Neural progenitor cell (in vitro differentiated cells): Measurements from ENCODE around the gene UNC93A. TPM values are rescaled to one million over a fixed set of nuclear protein-coding genes. Genes with fewer than 3 reads are reported as not detected.
A peak's percentile ranks its signal among the peaks of the same experiment; 100 is the strongest.
"Not testable (repeated sequence)": the region's sequence is repeated elsewhere in the genome, so short reads cannot be mapped to it uniquely, and the experiment has no call there.

Experiments used
- DNase-seq: peaks from one replicate; pipeline ENCODE4 v3.0.0-alpha.2; 2016; ENCODE audit warnings: low spot score
- H2AFZ ChIP-seq: fragments of 200-600 bp; sonication (generic); replicated peaks from 2 replicates; pipeline ENCODE4 v1.6.1; 2016; ENCODE audit warnings: antibody characterized with exemption
- H3F3A ChIP-seq: fragments of 200-600 bp; sonication (generic); 2 replicates; pipeline ENCODE4 v1.6.1; 2016; ENCODE audit warnings: antibody characterized with exemption, low read depth
- H3K27ac ChIP-seq: fragments of 200-600 bp; sonication (generic); 2 replicates; pipeline ENCODE4 v1.5.1; 2016; ENCODE audit warnings: mild to moderate bottlenecking
- H3K27me3 ChIP-seq: fragments of 200-600 bp; sonication (generic); 2 replicates; pipeline ENCODE4 v1.6.1; 2016; ENCODE audit warnings: mild to moderate bottlenecking, moderate library complexity
- H3K36me3 ChIP-seq: fragments of 200-600 bp; sonication (generic); 2 replicates; pipeline ENCODE4 v1.5.1; 2016
- H3K4me1 ChIP-seq: fragments of 200-600 bp; sonication (generic); 2 replicates; pipeline ENCODE4 v1.6.1; 2016; ENCODE audit warnings: mixed run types
- H3K4me2 ChIP-seq: fragments of 200-600 bp; sonication (generic); 2 replicates; pipeline ENCODE4 v1.6.1; 2016
- H3K4me3 ChIP-seq: fragments of 200-600 bp; sonication (generic); 2 replicates; pipeline ENCODE4 v1.5.1; 2016
- H3K79me2 ChIP-seq: fragments of 200-600 bp; sonication (generic); 2 replicates; pipeline ENCODE4 v1.6.1; 2016; ENCODE audit warnings: low read depth
- H3K9ac ChIP-seq: fragments of 200-600 bp; sonication (generic); 2 replicates; pipeline ENCODE4 v1.6.1; 2016
- H3K9me3 ChIP-seq: fragments of 200-600 bp; sonication (generic); 2 replicates; pipeline ENCODE4 v1.5.1; 2016; ENCODE audit warnings: low read depth
- H4K20me1 ChIP-seq: fragments of 200-600 bp; sonication (generic); 2 replicates; pipeline ENCODE4 v1.6.1; 2016; ENCODE audit warnings: low read depth
- H3K27ac Mint-ChIP-seq: 3 replicates; pipeline ENCODE4 v1.8.0; 2021; ENCODE audit warnings: mixed read lengths
- H3K27me3 Mint-ChIP-seq: 2 replicates; pipeline ENCODE4 v1.8.0; 2022; ENCODE audit warnings: low read depth, mild to moderate bottlenecking, inconsistent platforms, moderate library complexity, mixed read lengths; ENCODE audit not compliant: insufficient read depth
- H3K36me3 Mint-ChIP-seq: 3 replicates; pipeline ENCODE4 v1.8.0; 2021; ENCODE audit warnings: mixed read lengths
- H3K4me1 Mint-ChIP-seq: 3 replicates; pipeline ENCODE4 v1.8.0; 2021; ENCODE audit warnings: mixed read lengths
- H3K4me3 Mint-ChIP-seq: 3 replicates; pipeline ENCODE4 v1.8.0; 2021; ENCODE audit warnings: mild to moderate bottlenecking, moderate library complexity, mixed read lengths
- H3K9me3 Mint-ChIP-seq: 3 replicates; pipeline ENCODE4 v1.8.0; 2020; ENCODE audit warnings: mixed read lengths
- EZH2 ChIP-seq: fragments of 200-600 bp; sonication (generic); IDR thresholded peaks from 2 replicates; pipeline ENCODE4 v1.6.1; 2017; ENCODE audit warnings: antibody characterized with exemption, mild to moderate bottlenecking, moderate library complexity
- EZH2phosphoT487 ChIP-seq: fragments of 200-600 bp; sonication (generic); IDR thresholded peaks from 2 replicates; pipeline ENCODE4 v1.6.1; 2017; ENCODE audit warnings: antibody characterized with exemption
- total RNA-seq: library from RNA; depleted of rRNA; stranded (reverse); fragments of >200 nt; gene quantifications from 2 replicates; pipeline ENCODE4 v1.2.3, GENCODE V29; 2015; ENCODE audit warnings: low replicate concordance
- TF ChIP-seq, protein P1 (sequence below): fragments of 200-600 bp; sonication (generic); IDR thresholded peaks from 2 replicates; pipeline ENCODE4 v1.5.1; 2017; ENCODE audit warnings: antibody characterized with exemption, mild to moderate bottlenecking

UNC93A gene
- 0.28 TPM in 1 of 2 replicates, not detected in the other for total RNA-seq

DNA sequence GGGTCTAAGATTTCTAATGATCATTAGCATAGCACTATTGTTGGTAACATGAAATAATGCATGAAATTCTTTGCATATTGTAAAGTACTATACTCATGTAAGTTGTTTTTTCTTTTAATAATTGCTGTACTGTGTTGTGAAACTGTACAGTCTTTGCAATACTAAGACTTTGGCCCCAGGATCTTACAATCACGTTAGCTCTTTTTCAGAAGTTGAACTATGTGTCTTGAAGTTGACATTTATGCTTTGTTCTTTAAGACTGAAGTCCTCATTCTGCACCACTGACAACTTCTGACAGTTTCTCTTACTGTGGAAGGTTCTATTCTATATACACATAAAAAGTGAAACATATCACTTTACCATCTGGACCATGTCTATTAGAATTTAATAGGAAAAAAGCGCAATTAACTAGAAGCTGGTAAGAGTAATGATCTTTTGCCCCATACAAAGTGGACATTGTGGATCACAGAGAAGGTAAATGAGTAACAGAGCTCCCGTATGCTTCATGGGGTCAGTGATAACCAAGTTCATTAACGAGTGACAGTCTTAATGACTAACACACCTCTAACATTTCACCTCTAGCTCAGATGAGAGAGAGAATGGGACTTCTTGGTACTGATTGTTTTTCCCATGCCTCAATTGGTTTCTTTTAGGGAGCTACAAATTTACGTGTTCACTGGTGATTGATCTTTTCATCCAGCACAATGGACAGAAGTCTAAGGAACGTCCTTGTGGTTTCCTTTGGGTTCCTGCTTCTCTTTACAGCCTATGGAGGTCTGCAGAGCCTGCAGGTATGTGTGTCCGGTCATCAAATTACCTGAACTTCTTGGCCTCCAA is at the start of gene UNC93A:
UNC93A (plus strand) TSS at position 530 of the 837 bp plus-strand sequence; CDS start at position 705, 175 bp downstream.
- no peaks in the 10 kb centered on the region for H3K27me3 ChIP-seq
- no peaks in the 10 kb centered on the region for H3K79me2 ChIP-seq
- H3F3A ChIP-seq, result no peaks in the 10 kb centered on the region
- no peak within 1 kb of the TSS for H3K27ac ChIP-seq
- no peaks in the 10 kb centered on the region for H3K36me3 ChIP-seq
- H3K9me3 ChIP-seq, result no peaks in the 10 kb centered on the region
- no peaks in the 10 kb centered on the region for H3K36me3 Mint-ChIP-seq
- H3K4me1 ChIP-seq, result peaks cover 4% of the 10 kb centered on the region
- H3K27me3 Mint-ChIP-seq, result peaks cover 6% of the 10 kb centered on the region
- H2AFZ ChIP-seq, result no peak within 1 kb of the TSS
- DNase-seq, result no peak
- peak within 1 kb of the TSS; percentile 51 for H3K27ac Mint-ChIP-seq
- no peak within 1 kb of the TSS for H3K4me2 ChIP-seq
- peaks cover 14% of the 10 kb centered on the region for H3K4me1 Mint-ChIP-seq
- no peak within 1 kb of the TSS for H3K4me3 Mint-ChIP-seq
- no peak for TF ChIP-seq EZH2
- no peak for TF ChIP-seq EZH2phosphoT487
- TF ChIP-seq, protein P1, sequence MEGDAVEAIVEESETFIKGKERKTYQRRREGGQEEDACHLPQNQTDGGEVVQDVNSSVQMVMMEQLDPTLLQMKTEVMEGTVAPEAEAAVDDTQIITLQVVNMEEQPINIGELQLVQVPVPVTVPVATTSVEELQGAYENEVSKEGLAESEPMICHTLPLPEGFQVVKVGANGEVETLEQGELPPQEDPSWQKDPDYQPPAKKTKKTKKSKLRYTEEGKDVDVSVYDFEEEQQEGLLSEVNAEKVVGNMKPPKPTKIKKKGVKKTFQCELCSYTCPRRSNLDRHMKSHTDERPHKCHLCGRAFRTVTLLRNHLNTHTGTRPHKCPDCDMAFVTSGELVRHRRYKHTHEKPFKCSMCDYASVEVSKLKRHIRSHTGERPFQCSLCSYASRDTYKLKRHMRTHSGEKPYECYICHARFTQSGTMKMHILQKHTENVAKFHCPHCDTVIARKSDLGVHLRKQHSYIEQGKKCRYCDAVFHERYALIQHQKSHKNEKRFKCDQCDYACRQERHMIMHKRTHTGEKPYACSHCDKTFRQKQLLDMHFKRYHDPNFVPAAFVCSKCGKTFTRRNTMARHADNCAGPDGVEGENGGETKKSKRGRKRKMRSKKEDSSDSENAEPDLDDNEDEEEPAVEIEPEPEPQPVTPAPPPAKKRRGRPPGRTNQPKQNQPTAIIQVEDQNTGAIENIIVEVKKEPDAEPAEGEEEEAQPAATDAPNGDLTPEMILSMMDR, result no peak
- H4K20me1 ChIP-seq, result no peaks in the 10 kb centered on the region
- no peak within 1 kb of the TSS for H3K9ac ChIP-seq
- H3K4me3 ChIP-seq, result no peak within 1 kb of the TSS
- H3K9me3 Mint-ChIP-seq, result peaks cover 2% of the 10 kb centered on the region

DNA sequence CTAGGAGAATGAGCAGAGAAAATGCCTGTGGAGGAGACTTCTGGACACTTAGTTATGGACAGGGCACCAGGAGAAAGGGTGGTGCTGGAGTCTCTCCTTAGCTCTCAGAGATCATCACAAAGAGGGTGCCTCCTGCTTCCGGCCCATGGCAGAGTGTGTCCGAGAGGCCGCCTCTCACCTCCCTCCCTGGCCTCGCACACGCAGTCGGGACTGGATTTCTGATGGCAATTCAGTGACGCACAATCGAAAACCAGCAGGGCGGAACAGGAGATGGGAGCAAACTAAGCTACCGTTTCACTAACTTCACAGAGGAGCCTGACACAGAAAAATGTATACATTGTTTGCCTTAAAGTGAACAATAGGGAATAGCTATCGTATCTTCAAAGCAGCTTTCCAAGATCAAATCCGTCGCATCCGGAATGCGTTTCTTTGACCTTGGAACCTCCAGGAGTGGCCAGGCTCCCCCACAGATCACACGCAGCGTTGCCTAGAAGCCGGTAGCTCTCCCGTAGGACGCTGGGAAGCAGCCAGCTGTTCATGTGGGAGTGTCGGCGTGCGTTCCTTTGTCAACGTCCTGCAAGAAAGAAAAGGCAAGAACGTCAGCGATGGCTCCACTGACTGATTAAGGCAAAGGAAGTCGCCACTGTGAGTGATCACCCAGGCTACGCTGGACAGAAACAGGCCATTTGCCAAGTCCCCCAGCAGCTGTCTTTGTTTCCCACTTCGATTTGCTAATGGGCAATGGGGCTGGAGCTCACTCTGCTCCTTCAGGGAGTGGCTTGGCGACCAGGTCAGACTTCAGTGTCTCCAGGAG is 49.6 kb upstream of the UNC93A start:
- not testable (repeated sequence) for H3K27me3 Mint-ChIP-seq, H4K20me1 ChIP-seq, H3K9ac ChIP-seq, H3K27ac ChIP-seq, DNase-seq, H3K9me3 Mint-ChIP-seq, H3K4me3 ChIP-seq, H3K79me2 ChIP-seq, H3K27me3 ChIP-seq, H3K36me3 ChIP-seq, H2AFZ ChIP-seq, H3K9me3 ChIP-seq, H3K4me2 ChIP-seq, H3K36me3 Mint-ChIP-seq
- H3F3A ChIP-seq, result peaks cover 13% of the 10 kb centered on the region
- H3K4me1 ChIP-seq, result peaks cover 40% of the 10 kb centered on the region
- Mint-ChIP-seq H3K4me3 (peak overlapping the region; percentile 38), H3K27ac (peak overlapping the region; percentile 94), H3K4me1 (peaks cover 70% of the 10 kb centered on the region)

DNA sequence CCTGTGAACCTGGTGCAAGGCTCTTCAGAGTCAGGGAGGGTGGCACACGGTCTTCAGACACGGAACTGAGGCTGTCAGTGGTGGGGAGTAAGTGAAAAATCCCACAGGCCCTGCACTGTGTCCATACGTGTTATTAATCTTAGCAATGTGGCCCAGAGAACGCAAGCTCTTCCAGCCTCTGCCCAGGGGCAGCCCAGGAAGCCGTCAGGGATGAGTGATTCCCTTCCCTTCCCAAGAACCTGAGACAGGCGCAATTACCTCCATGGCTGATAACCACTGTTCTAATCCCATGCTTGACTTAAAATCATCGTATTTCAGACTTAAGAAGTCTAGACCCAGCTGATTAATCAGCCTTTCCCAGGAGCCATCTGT is 49.0 kb upstream of the UNC93A start:
- H3K36me3 Mint-ChIP-seq, result not testable (repeated sequence)
- peak overlapping the region; percentile 81 for H3K27ac Mint-ChIP-seq

DNA sequence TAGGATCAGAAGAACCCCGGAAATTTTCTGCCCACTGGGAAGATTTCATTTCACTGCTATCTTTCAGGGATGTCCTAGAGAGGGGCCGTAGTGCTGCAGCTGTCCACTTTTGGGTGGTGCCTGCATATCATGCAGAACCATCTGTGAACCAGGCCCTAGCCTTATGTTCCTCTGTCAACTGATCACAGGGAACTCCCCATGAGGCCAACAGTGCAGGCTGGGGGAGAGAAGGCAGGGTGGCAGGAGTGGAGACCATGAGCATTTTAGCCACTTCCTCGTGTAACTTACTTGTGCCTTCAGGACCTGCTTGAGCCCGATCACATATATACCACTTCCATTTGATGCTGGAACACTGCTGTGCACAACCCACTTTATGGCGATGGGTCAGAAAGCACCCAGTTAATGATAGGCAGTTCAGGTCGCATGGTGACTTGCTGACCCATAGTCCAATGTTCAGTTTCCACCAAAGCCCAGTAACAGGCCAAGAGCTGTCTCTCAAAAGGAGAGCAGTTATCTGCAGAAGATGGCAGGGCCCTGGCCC is 48.5 kb upstream of the UNC93A start:
- not testable (repeated sequence) for H3K36me3 Mint-ChIP-seq, H3K9ac ChIP-seq, H3K79me2 ChIP-seq, H3K27me3 ChIP-seq, H3K9me3 ChIP-seq, H3K27ac ChIP-seq, H3K9me3 Mint-ChIP-seq, H3K4me2 ChIP-seq, H4K20me1 ChIP-seq, H2AFZ ChIP-seq, H3K4me3 ChIP-seq, H3K4me3 Mint-ChIP-seq, DNase-seq, H3K36me3 ChIP-seq
- H3K27me3 Mint-ChIP-seq, result peaks cover 11% of the 10 kb centered on the region
- Histone ChIP-seq H3K4me1 (peaks cover 39% of the 10 kb centered on the region), H3F3A (peaks cover 10% of the 10 kb centered on the region)
- peaks cover 62% of the 10 kb centered on the region for H3K4me1 Mint-ChIP-seq
- H3K27ac Mint-ChIP-seq, result peak overlapping the region; percentile 81

More for the DNA sequence above, 49.0 kb upstream of the UNC93A start:
- H3K27me3 ChIP-seq, H3K36me3 ChIP-seq, H3K9me3 Mint-ChIP-seq, H3K4me3 ChIP-seq, H3K27ac ChIP-seq, DNase-seq, H3K9me3 ChIP-seq, H3K79me2 ChIP-seq, H3K4me2 ChIP-seq, H3K4me3 Mint-ChIP-seq, H3K9ac ChIP-seq, H2AFZ ChIP-seq, H4K20me1 ChIP-seq: not testable (repeated sequence)
- H3K4me1 Mint-ChIP-seq, result peaks cover 67% of the 10 kb centered on the region
- H3K27me3 Mint-ChIP-seq, result peaks cover 11% of the 10 kb centered on the region
- Histone ChIP-seq H3K4me1 (peaks cover 40% of the 10 kb centered on the region), H3F3A (peaks cover 13% of the 10 kb centered on the region)
